GM12878 (cell line): ENCODE data around the gene ANGPTL2. TPM values are rescaled to one million over a fixed set of nuclear protein-coding genes. Genes with fewer than 3 reads are reported as not detected.

Experiments
- ATAC-seq: fragments of 200-7000 bp; cut with Tn5 transposase; 3 replicates; pipeline ENCODE4 v1.9.1; 2020; ENCODE audit warnings: mild to moderate bottlenecking, moderate library complexity
- BruUV-seq: library from RNA; stranded (reverse); fragments of 400-500 nt; replicated peaks from 2 replicates; lab custom pipeline; 2021; lab: Mats Ljungman, UMichigan
- CTCF ChIA-PET: fragments of 300-600 bp; sonication (Branson Sonifier 250); formaldehyde crosslinking; extraction: SDS; loops from one replicate; lab custom pipeline; 2021; ENCODE audit warnings: inconsistent platforms; lab: Yijun Ruan, JAX
- POLR2A ChIA-PET: fragments of 350-600 bp; formaldehyde crosslinking; extraction: SDS; loops from one replicate; lab custom pipeline; 2021; ENCODE audit warnings: inconsistent platforms; lab: Charles Lee
- RAD21 ChIA-PET: fragments of 300-600 bp; sonication (Branson Sonifier 250); formaldehyde crosslinking; loops from one replicate; lab custom pipeline; 2023; ENCODE audit warnings: antibody characterized with exemption; ENCODE audit not compliant: unreplicated experiment; lab: Charles Lee
- SMC1A ChIA-PET: fragments of 300-600 bp; sonication (Branson Sonifier 250); formaldehyde crosslinking; loops from one replicate; lab custom pipeline; 2023; ENCODE audit not compliant: unreplicated experiment, uncharacterized antibody; lab: Charles Lee
- DNase-seq: peaks from one replicate; pipeline ENCODE4 v3.0.0-alpha.2; 2011; ENCODE audit warnings: low read depth, low spot score
- FAIRE-seq: peaks from 3 replicates; lab custom pipeline; 2011; peaks lifted over from hg19 to GRCh38; lab: Jason Lieb, UNC
- H2AFZ ChIP-seq: 2 replicates; pipeline ENCODE4 v1.6.0; 2011; ENCODE audit warnings: low read depth, low read length, control low read depth; ENCODE audit not compliant: control insufficient read depth
- H3K27ac ChIP-seq: 2 replicates; pipeline ENCODE4 v1.5.1; 2011; ENCODE audit warnings: control low read depth; ENCODE audit not compliant: control insufficient read depth, insufficient read depth
- H3K27me3 ChIP-seq, 2 experiments: replicated peaks in 1 of 2; 2 replicates each; pipeline versions ENCODE4 v1.6.0 to v1.6.1; 2011; ENCODE audit warnings: low read length in 1 of 2; ENCODE audit not compliant: control insufficient read depth in 2 of 2, insufficient read depth in 2 of 2
- H3K36me3 ChIP-seq, 2 experiments: 2 replicates each; pipeline ENCODE4 v1.5.1; 2011; ENCODE audit warnings: low read length in 1 of 2; ENCODE audit not compliant: control insufficient read depth in 2 of 2, insufficient read depth in 2 of 2
- H3K4me1 ChIP-seq: 2 replicates; pipeline ENCODE4 v1.6.1; 2011; ENCODE audit warnings: mild to moderate bottlenecking, low read length, moderate library complexity, mixed read lengths; ENCODE audit not compliant: control insufficient read depth, insufficient read depth
- H3K4me2 ChIP-seq: 2 replicates; pipeline ENCODE4 v1.6.0; 2011; ENCODE audit warnings: control low read depth; ENCODE audit not compliant: control insufficient read depth, insufficient read depth
- H3K4me3 ChIP-seq: fragments of 200-600 bp; sonication (generic); 2 replicates; pipeline ENCODE4 v1.5.1; 2016
- H3K79me2 ChIP-seq: 2 replicates; pipeline ENCODE4 v1.6.0; 2011; ENCODE audit warnings: low read length; ENCODE audit not compliant: control insufficient read depth, insufficient read depth
- H3K9ac ChIP-seq: 2 replicates; pipeline ENCODE4 v1.8.0; 2011; ENCODE audit warnings: low read length, control low read depth, mixed read lengths; ENCODE audit not compliant: control insufficient read depth, insufficient read depth
- H3K9me3 ChIP-seq: replicated peaks from 3 replicates; pipeline ENCODE4 v1.5.1; 2011; ENCODE audit warnings: mild to moderate bottlenecking, low read length; ENCODE audit not compliant: control insufficient read depth, insufficient read depth
- H4K20me1 ChIP-seq: 2 replicates; pipeline ENCODE4 v1.6.0; 2011; ENCODE audit not compliant: control insufficient read depth, insufficient read depth
- BHLHE40 ChIP-seq, 2 experiments: fragments of 450-650 bp in 1 of 2; IDR thresholded peaks; 2 replicates each; pipeline ENCODE4 v1.6.1; 2011 to 2017; ENCODE audit warnings: low read depth in 2 of 2, borderline replicate concordance in 1 of 2, improper control_type of control experiment in 1 of 2, low read length in 1 of 2, mild to moderate bottlenecking in 1 of 2
- E2F4 ChIP-seq: IDR thresholded peaks from 2 replicates; pipeline ENCODE4 v1.6.1; 2012; ENCODE audit warnings: low read depth, low read length, improper control_type of control experiment
- EZH2 ChIP-seq: IDR thresholded peaks from 2 replicates; pipeline ENCODE4 v1.6.1; 2012; ENCODE audit warnings: low read depth, mild to moderate bottlenecking, control low read depth, inconsistent platforms, low read length, borderline replicate concordance; ENCODE audit not compliant: control insufficient read depth
- HDGF ChIP-seq: fragments of 450-650 bp; IDR thresholded peaks from 2 replicates; pipeline ENCODE4 v1.6.1; 2016; ENCODE audit warnings: antibody characterized with exemption
- NBN ChIP-seq: fragments of 450-650 bp; IDR thresholded peaks from 2 replicates; pipeline ENCODE4 v1.6.1; 2016
- NFXL1 ChIP-seq: fragments of 450-650 bp; IDR thresholded peaks from 2 replicates; pipeline ENCODE4 v1.6.1; 2017; ENCODE audit warnings: antibody characterized with exemption, mild to moderate bottlenecking, borderline replicate concordance
- PAX5 ChIP-seq: IDR thresholded peaks from 2 replicates; pipeline ENCODE4 v1.6.1; 2011; ENCODE audit warnings: low read depth, low read length, borderline replicate concordance
- PKNOX1 ChIP-seq: fragments of 450-650 bp; IDR thresholded peaks from 2 replicates; pipeline ENCODE4 v1.6.1; 2016; ENCODE audit warnings: mild to moderate bottlenecking
- POLR2AphosphoS2 ChIP-seq: IDR thresholded peaks from 2 replicates; pipeline ENCODE4 v1.6.1; 2011; ENCODE audit warnings: low read depth, mild to moderate bottlenecking, low read length, improper control_type of control experiment, moderate library complexity
- RAD21 ChIP-seq: IDR thresholded peaks from 2 replicates; pipeline ENCODE4 v1.6.1; 2011; ENCODE audit warnings: mild to moderate bottlenecking, low read depth, low read length, moderate library complexity; ENCODE audit not compliant: insufficient read depth
- SMC3 ChIP-seq: IDR thresholded peaks from 2 replicates; pipeline ENCODE4 v1.6.1; 2011; ENCODE audit warnings: low read length, improper control_type of control experiment, borderline replicate concordance
- ZNF687 ChIP-seq: fragments of 450-650 bp; IDR thresholded peaks from 2 replicates; pipeline ENCODE4 v1.6.1; 2017; ENCODE audit warnings: mild to moderate bottlenecking, moderate library complexity
- ZSCAN29 ChIP-seq: fragments of 450-650 bp; IDR thresholded peaks from 2 replicates; pipeline ENCODE4 v1.6.1; 2017; ENCODE audit warnings: mild to moderate bottlenecking, moderate library complexity
- WGBS: methylation state at CpG from one replicate; pipeline ENCODE4 v1.1.6; 2016; ENCODE audit warnings: low lambda C conversion rate; ENCODE audit not compliant: insufficient replicate concordance, insufficient coverage; ENCODE audit errors: missing lambda C conversion rate; 5-methylcytosine and 5-hydroxymethylcytosine counted together
- in situ Hi-C: fragments of 300-500 bp; cut with MboI; formaldehyde crosslinking; loops from 9 replicates; pipeline ENCODE4 v1.14.3; 2018; ENCODE audit warnings: mixed read lengths
- intact Hi-C: fragments of 100-400 bp; cut with micrococcal nuclease; formaldehyde crosslinking; loops from one replicate; pipeline ENCODE4 v1.14.2; 2022; ENCODE audit not compliant: unreplicated experiment
- polyA plus RNA-seq, 11 experiments: library from polyadenylated mRNA; depleted of rRNA in 4 of 11; unstranded in 6 of 11; stranded (reverse) in 5 of 11; fragments of >200 nt; fragmentation: Nextera tagmentation in 4 of 11; fragmentation: Illumina TruSeq in 1 of 11; extraction: Ambion mirVana in 4 of 11; extraction: Trizol in 1 of 11; gene quantifications; 1 replicate in 1 of 11; 2 replicates in 10 of 11; pipeline versions ENCODE4 v1.2.1 to v1.2.3, GENCODE V29; 2011 to 2016; ENCODE audit warnings: inconsistent platforms in 2 of 11, missing spikeins in 2 of 11, low read depth in 1 of 11
- total RNA-seq, 4 experiments: library from RNA; depleted of rRNA in 3 of 4; stranded (reverse); fragments of >200 nt in 3 of 4; fragmentation: Illumina TruSeq in 1 of 4; extraction: Trizol in 1 of 4; gene quantifications; 2 replicates each; pipeline versions ENCODE4 v1.2.1 to v1.2.3, GENCODE V29; 2013 to 2021

Gene ANGPTL2
- total and polyA plus RNA-seq, 10 of the 15 experiments (the other 5 are each of a cell fraction or from before 2014, with no cell fraction given), result 0.13 to 2.6 (median 0.82) TPM; not detected in 1

GRCh38 chr9:127116957-127117356 is 5.5 kb downstream of the ANGPTL2 start:
- POLR2A ChIA-PET, result interaction anchor here (0.7 to 2.2 kb wide), 5 partner anchors 12 to 112 kb away, joined by 3 to 6 read pairs (median 3); no protein-coding TSS in a partner anchor
- Histone ChIP-seq H3K27ac (no peak overlapping the region), H3K9ac (no peak overlapping the region), H3K9me3 (no peaks in the 10 kb centered on the region), H3K4me3 (no peak overlapping the region), H3K36me3 (no peaks in the 10 kb centered on the region), H3K27me3 (no peaks in the 10 kb centered on the region), H3K79me2 (no peaks in the 10 kb centered on the region), H4K20me1 (no peaks in the 10 kb centered on the region), H2AFZ (no peak overlapping the region), H3K4me2 (no peak overlapping the region), H3K4me1 (peaks cover 21% of the 10 kb centered on the region)
- ATAC-seq, result peak; percentile 50
- RAD21 ChIA-PET, result interaction anchor here (1.0 to 7.5 kb wide), 10 partner anchors 38 to 152 kb away, joined by 3 to 54 read pairs (median 4); no protein-coding TSS in a partner anchor
- CTCF ChIA-PET, result interaction anchor here (1.0 to 3.7 kb wide), 9 partner anchors 14 to 177 kb away, joined by 3 to 18 read pairs (median 5); no protein-coding TSS in a partner anchor
- WGBS, result 42% methylated on average over 2 of the region's 2 CpGs
- DNase-seq, result no peak
- TF ChIP-seq SMC3 (no peak), RAD21 (0 out of 2 replicates have a peak, but pooled peaks have one; percentile 0), PAX5 (peak; percentile 80; the same call in 1 of the 2 replicates), NFXL1 (no peak), PKNOX1 (peak; percentile 55; the same call in 1 of the 2 replicates), ZNF687 (peak; percentile 80), EZH2 (no peak), E2F4 (no peak), ZSCAN29 (no peak), NBN (0 out of 2 replicates have a peak, but pooled peaks have one; percentile 25), HDGF (peak; percentile 69; the same call in 1 of the 2 replicates), POLR2AphosphoS2 (no peak), BHLHE40 (IDR thresholded peaks at IDR 0.05; ENCODE audit: borderline replicate concordance in 1 of 2, low read depth in 2 of 2, low read length in 1 of 2) (peak in 1 of 2 experiments; percentile 71; a peak in 2 of 4 replicates)
- FAIRE-seq, result peak; percentile 86
- SMC1A ChIA-PET, result interaction anchor here (0.7 to 4.9 kb wide), 11 partner anchors 12 to 151 kb away, joined by 3 to 68 read pairs (median 6); no protein-coding TSS in a partner anchor
- in situ Hi-C loops, result no loop called here
- intact Hi-C loops, result loop anchor here (5.0 kb wide), 2 partner anchors 50 to 80 kb away; no protein-coding TSS in a partner anchor
- no TSS peak for BruUV-seq
